Activated effector memory CD4-positive, alpha-beta T cell treated with anti-CD3 and anti-CD28 coated beads, Interleukin-2, amount 50 U/mL, for 16 hours (primary cell): Measurements from ENCODE around the gene NECAP2.
"Not testable (repeated sequence)": the region's sequence is repeated elsewhere in the genome, so short reads cannot be mapped to it uniquely, and the experiment has no call there.

Experiments used
- DNase-seq: peaks from one replicate; pipeline ENCODE4 v3.0.0-alpha.2; 2020

Gene NECAP2

GRCh38 chr1:16462773-16463330 lies 22.3 kb downstream of the NECAP2 start:
- no peak for DNase-seq

- no peak for DNase-seq
Observed at GRCh38 chr1:16464917-16465625, 24.5 kb downstream of the NECAP2 start.

GRCh38 chr1:16468558-16468957 lies 28.0 kb downstream of the NECAP2 start:
- DNase-seq = no peak

- DNase-seq = peak; percentile 58
Observed at GRCh38 chr1:16474166-16474800, 33.8 kb downstream of the NECAP2 start.

GRCh38 chr1:16474891-16475290 lies 34.4 kb downstream of the NECAP2 start:
- peak; percentile 44 for DNase-seq

GRCh38 chr1:16475771-16476770 lies 35.5 kb downstream of the NECAP2 start:
- peak; percentile 48 for DNase-seq

GRCh38 chr1:16478091-16478490 lies 37.6 kb downstream of the NECAP2 start:
- peak; percentile 30 for DNase-seq

GRCh38 chr1:16483146-16483545 lies 42.6 kb downstream of the NECAP2 start:
- peak; percentile 57 for DNase-seq

- peak; percentile 57 for DNase-seq
Observed at GRCh38 chr1:16483639-16484500, 43.3 kb downstream of the NECAP2 start.

GRCh38 chr1:16484501-16484835 lies 43.9 kb downstream of the NECAP2 start:
- DNase-seq = peak; percentile 47

GRCh38 chr1:16484931-16485330 lies 44.4 kb downstream of the NECAP2 start:
- peak; percentile 56 for DNase-seq

GRCh38 chr1:16486316-16486715 lies 45.8 kb downstream of the NECAP2 start:
- DNase-seq = peak; percentile 51

- DNase-seq = not testable (repeated sequence)
Observed at GRCh38 chr1:16487011-16487410, 46.5 kb downstream of the NECAP2 start.

- DNase-seq = not testable (repeated sequence)
Observed at GRCh38 chr1:16489195-16489880, 48.8 kb downstream of the NECAP2 start.

- no peak for DNase-seq
Observed at GRCh38 chr1:16491056-16491675, 50.6 kb downstream of the NECAP2 start.

- not testable (repeated sequence) for DNase-seq
Observed at GRCh38 chr1:16492937-16493336, 52.4 kb downstream of the NECAP2 start.

GRCh38 chr1:16493731-16494130 lies 53.2 kb downstream of the NECAP2 start:
- not testable (repeated sequence) for DNase-seq

GRCh38 chr1:16497474-16497904 lies 57.0 kb downstream of the NECAP2 start:
- DNase-seq = not testable (repeated sequence)

- not testable (repeated sequence) for DNase-seq
Observed at GRCh38 chr1:16498047-16498446, 57.5 kb downstream of the NECAP2 start.

GRCh38 chr1:16498573-16499413 lies 58.3 kb downstream of the NECAP2 start:
- peak; percentile 94 for DNase-seq
